Caki2 (cell line): Measurements from ENCODE around the gene AMDHD1. TPM values are rescaled to one million over a fixed set of nuclear protein-coding genes. Genes with fewer than 3 reads are reported as not detected.
A peak's percentile ranks its signal among the peaks of the same experiment; 100 is the strongest.

Source experiments
- DNase-seq: peaks from one replicate; pipeline ENCODE4 v3.0.0-alpha.2; 2015; ENCODE audit warnings: low read depth
- in situ Hi-C: cut with HindIII; loops from 2 replicates; pipeline ENCODE4 v1.10.0; 2016; ENCODE audit warnings: low sequenced_read_pairs, low pct_unique_long_range_greater_than_20kb, mixed read lengths
- total RNA-seq: library from RNA; depleted of rRNA; stranded (reverse); fragments of >200 nt; shearing (Covaris generic); gene quantifications from 2 replicates; pipeline ENCODE4 v1.2.3, GENCODE V29; 2014; ENCODE audit warnings: low replicate concordance; rRNA removed

Gene AMDHD1
- total RNA-seq = 1.1 TPM in 1 of 2 replicates, not detected in the other

GRCh38 chr12:95943330-95943842 is at the start of gene AMDHD1:
Gene AMDHD1, plus strand, starts transcription at chr12:95943331. Its CDS starts 68 bp downstream, at chr12:95943399.
- no peak for DNase-seq
- in situ Hi-C loops = no loop called here

GRCh38 chr12:95896846-95897245 is 46.3 kb upstream of the AMDHD1 start:
- in situ Hi-C loops = no loop called here
- no peak for DNase-seq

GRCh38 chr12:95898081-95898480 is 45.0 kb upstream of the AMDHD1 start:
- in situ Hi-C loops = no loop called here
- DNase-seq = no peak

- DNase-seq = no peak
- in situ Hi-C loops = no loop called here
Observed at GRCh38 chr12:95908573-95908972, 34.6 kb upstream of the AMDHD1 start.

- in situ Hi-C loops = no loop called here
- no peak for DNase-seq
Observed at GRCh38 chr12:95909871-95910270, 33.3 kb upstream of the AMDHD1 start.

- peak; percentile 25 for DNase-seq
- in situ Hi-C loops = no loop called here
Observed at GRCh38 chr12:95918194-95918993, 24.7 kb upstream of the AMDHD1 start.

- DNase-seq = no peak
- in situ Hi-C loops = no loop called here
Observed at GRCh38 chr12:95919110-95919509, 24.0 kb upstream of the AMDHD1 start.

- in situ Hi-C loops = no loop called here
- DNase-seq = no peak
Observed at GRCh38 chr12:95922231-95922630, 20.9 kb upstream of the AMDHD1 start.

GRCh38 chr12:95940514-95940913 is 2.6 kb upstream of the AMDHD1 start:
- DNase-seq = no peak
- in situ Hi-C loops = no loop called here

- in situ Hi-C loops = no loop called here
- DNase-seq = peak; percentile 29
Observed at GRCh38 chr12:95942101-95942523, 1.0 kb upstream of the AMDHD1 start.

GRCh38 chr12:95942524-95943329 is 404 bp upstream of the AMDHD1 start, which contains the start of gene CCDC38:
Gene CCDC38, minus strand, starts transcription at chr12:95942614. Its CDS starts 6,105 bp downstream, at chr12:95936509.
- in situ Hi-C loops = no loop called here
- peak; percentile 64 for DNase-seq

- no peak for DNase-seq
Observed at GRCh38 chr12:95944108-95944704, 1.1 kb downstream of the AMDHD1 start.

GRCh38 chr12:95949477-95950206 is 6.5 kb downstream of the AMDHD1 start:
- no peak for DNase-seq
- in situ Hi-C loops = no loop called here

More at GRCh38 chr12:95944108-95944704, 1.1 kb downstream of the AMDHD1 start:
- in situ Hi-C loops = no loop called here

GRCh38 chr12:95951515-95951914 is 8.4 kb downstream of the AMDHD1 start:
- in situ Hi-C loops = no loop called here
- no peak for DNase-seq

- in situ Hi-C loops = no loop called here
Observed at GRCh38 chr12:95953000-95953399, 9.9 kb downstream of the AMDHD1 start.

GRCh38 chr12:95955549-95956159 is 12.5 kb downstream of the AMDHD1 start:
- in situ Hi-C loops = no loop called here
- no peak for DNase-seq

More at GRCh38 chr12:95953000-95953399, 9.9 kb downstream of the AMDHD1 start:
- DNase-seq = no peak

GRCh38 chr12:95956557-95957145 is 13.5 kb downstream of the AMDHD1 start:
- in situ Hi-C loops = no loop called here
- no peak for DNase-seq
